Mesenchymal stem cell (in vitro differentiated cells and primary cell): ENCODE measurements around the gene RPUSD4.
"Not testable (repeated sequence)": the region's sequence is repeated elsewhere in the genome, so short reads cannot be mapped to it uniquely, and the experiment has no call there.

ENCODE experiments used
- DNase-seq: peaks from one replicate; pipeline ENCODE4 v3.0.0-alpha.2; 2013
- H2AFZ ChIP-seq: one replicate; pipeline ENCODE4 v1.6.1; 2013; ENCODE audit warnings: low read depth, mild to moderate bottlenecking, control low read depth, inconsistent platforms, low read length, moderate library complexity
- H2AK5ac ChIP-seq: 2 replicates; pipeline ENCODE4 v1.6.1; 2013; ENCODE audit warnings: low read length, moderate library complexity, mild to moderate bottlenecking, inconsistent platforms; ENCODE audit not compliant: severe bottlenecking
- H2BK120ac ChIP-seq: one replicate; pipeline ENCODE4 v1.6.1; 2013; ENCODE audit warnings: low read depth, mild to moderate bottlenecking, inconsistent platforms, low read length, moderate library complexity
- H2BK12ac ChIP-seq, 2 experiments: one replicate each; pipeline ENCODE4 v1.6.1; 2013; ENCODE audit warnings: inconsistent platforms in 2 of 2, low read length in 2 of 2, mild to moderate bottlenecking in 2 of 2, moderate library complexity in 2 of 2, control low read depth in 1 of 2
- H2BK15ac ChIP-seq: one replicate; pipeline ENCODE4 v1.6.1; 2013; ENCODE audit warnings: mild to moderate bottlenecking, low read depth, inconsistent platforms; ENCODE audit not compliant: poor library complexity, severe bottlenecking
- H2BK5ac ChIP-seq: 2 replicates; pipeline ENCODE4 v1.6.1; 2013; ENCODE audit warnings: low read depth, mild to moderate bottlenecking, low read length, control low read depth, inconsistent platforms; ENCODE audit not compliant: poor library complexity, severe bottlenecking
- H3K14ac ChIP-seq, 2 experiments: one replicate each; pipeline ENCODE4 v1.6.1; 2013; ENCODE audit warnings: inconsistent platforms in 2 of 2, low read length in 2 of 2, control low read depth in 1 of 2, mild to moderate bottlenecking in 1 of 2, moderate library complexity in 1 of 2
- H3K18ac ChIP-seq, 2 experiments: one replicate each; pipeline ENCODE4 v1.6.1; 2013; ENCODE audit warnings: inconsistent platforms in 2 of 2, low read length in 2 of 2, control low read depth in 1 of 2, low read depth in 1 of 2, mild to moderate bottlenecking in 1 of 2
- H3K23ac ChIP-seq, 2 experiments: one replicate each; pipeline ENCODE4 v1.6.1; 2013; ENCODE audit warnings: inconsistent platforms in 2 of 2, low read length in 2 of 2, mild to moderate bottlenecking in 2 of 2, moderate library complexity in 2 of 2, control low read depth in 1 of 2
- H3K27ac ChIP-seq: 2 replicates; pipeline ENCODE4 v1.5.1; 2013; ENCODE audit warnings: mild to moderate bottlenecking, moderate library complexity, low read length, control low read depth, inconsistent platforms; ENCODE audit not compliant: poor library complexity, severe bottlenecking
- H3K27me3 ChIP-seq, 2 experiments: 2 replicates each; pipeline versions ENCODE4 v1.6.1 to v1.7.0; 2013; ENCODE audit warnings: low read length in 2 of 2, mild to moderate bottlenecking in 2 of 2, moderate library complexity in 2 of 2, control low read depth in 1 of 2, inconsistent platforms in 1 of 2; ENCODE audit not compliant: control insufficient read depth in 1 of 2, insufficient read depth in 1 of 2
- H3K36me3 ChIP-seq, 2 experiments: 2 replicates each; pipeline versions ENCODE4 v1.6.1 to v1.7.0; 2013; ENCODE audit warnings: low read length in 2 of 2, control low read depth in 1 of 2, inconsistent platforms in 1 of 2, low read depth in 1 of 2, mild to moderate bottlenecking in 1 of 2; ENCODE audit not compliant: insufficient read depth in 2 of 2, control insufficient read depth in 1 of 2
- H3K4ac ChIP-seq, 2 experiments: one replicate each; pipeline ENCODE4 v1.6.1; 2013; ENCODE audit warnings: inconsistent platforms in 2 of 2, low read length in 2 of 2, mild to moderate bottlenecking in 2 of 2, moderate library complexity in 2 of 2, control low read depth in 1 of 2, low read depth in 1 of 2
- H3K4me1 ChIP-seq: 2 replicates; pipeline ENCODE4 v1.6.1; 2013; ENCODE audit warnings: low read depth, low read length, control low read depth; ENCODE audit not compliant: control insufficient read depth, insufficient read depth
- H3K4me2 ChIP-seq: 2 replicates; pipeline ENCODE4 v1.6.1; 2013; ENCODE audit warnings: low read length, mild to moderate bottlenecking, inconsistent platforms; ENCODE audit not compliant: poor library complexity, severe bottlenecking
- H3K4me3 ChIP-seq, 2 experiments: 2 replicates each; pipeline versions ENCODE4 v1.5.1 to v1.7.0; 2013; ENCODE audit warnings: low read length in 2 of 2, mild to moderate bottlenecking in 2 of 2, control low read depth in 1 of 2, low read depth in 1 of 2; ENCODE audit not compliant: insufficient read depth in 1 of 2
- H3K79me1 ChIP-seq: replicated peaks from 2 replicates; pipeline ENCODE4 v1.6.1; 2013; ENCODE audit warnings: mild to moderate bottlenecking, control low read depth, low read length, inconsistent platforms; ENCODE audit not compliant: poor library complexity, severe bottlenecking
- H3K9ac ChIP-seq: 2 replicates; pipeline ENCODE4 v1.7.0; 2013; ENCODE audit warnings: mild to moderate bottlenecking, low read length, moderate library complexity
- H3K9me3 ChIP-seq: 2 replicates; pipeline ENCODE4 v1.7.0; 2013; ENCODE audit warnings: mild to moderate bottlenecking, low read length; ENCODE audit not compliant: control insufficient read depth
- H4K8ac ChIP-seq: one replicate; pipeline ENCODE4 v1.6.1; 2013; ENCODE audit warnings: inconsistent platforms, mild to moderate bottlenecking, low read length, moderate library complexity
- H4K91ac ChIP-seq: one replicate; pipeline ENCODE4 v1.6.1; 2013; ENCODE audit warnings: mild to moderate bottlenecking, low read length, inconsistent platforms
- WGBS: methylation state at CpG from one replicate; pipeline ENCODE4 v1.1.7; 2013; ENCODE audit warnings: mixed read lengths; 5-methylcytosine and 5-hydroxymethylcytosine counted together

Gene RPUSD4

GRCh38 chr11:126255507-126255906 lies 44.1 kb upstream of the RPUSD4 start:
- H3K18ac ChIP-seq, H3K27ac ChIP-seq, H2BK5ac ChIP-seq, H4K8ac ChIP-seq, H2AK5ac ChIP-seq, H3K23ac ChIP-seq, H3K9ac ChIP-seq, H2BK15ac ChIP-seq, H2AFZ ChIP-seq, H2BK12ac ChIP-seq, H3K14ac ChIP-seq, DNase-seq, H3K4me1 ChIP-seq, H2BK120ac ChIP-seq, H3K9me3 ChIP-seq, H3K79me1 ChIP-seq, H3K4me3 ChIP-seq, H3K4me2 ChIP-seq, H3K4ac ChIP-seq, H3K27me3 ChIP-seq, H4K91ac ChIP-seq: not testable (repeated sequence)
- peaks cover 28 to 68% of the 10 kb centered on the region in 2 experiments for H3K36me3 ChIP-seq
- 99% methylated on average over 3 of the region's 5 CpGs for WGBS

- Histone ChIP-seq H2AK5ac (no peak overlapping the region), H3K36me3 (peaks cover 25 to 71% of the 10 kb centered on the region in 2 experiments), H2BK12ac (no peak overlapping the region), H3K14ac (no peak overlapping the region), H3K27ac (no peak overlapping the region), H3K4me3 (no peak overlapping the region), H3K4ac (no peak overlapping the region), H3K23ac (no peak overlapping the region), H3K27me3 (no peaks in the 10 kb centered on the region), H4K91ac (no peak overlapping the region), H3K4me2 (no peak overlapping the region), H2BK120ac (no peak overlapping the region), H3K79me1 (peaks cover 3% of the 10 kb centered on the region), H2BK5ac (no peak overlapping the region), H2BK15ac (no peak overlapping the region), H3K9ac (no peak overlapping the region), H3K4me1 (peaks cover 2% of the 10 kb centered on the region), H4K8ac (no peak overlapping the region), H3K9me3 (no peaks in the 10 kb centered on the region), H3K18ac (no peak overlapping the region), H2AFZ (no peak overlapping the region)
- 100% methylated on average over 1 of the region's 1 CpG for WGBS
- DNase-seq = no peak
These were observed 43.4 kb upstream of the RPUSD4 start for GRCh38 chr11:126254819-126255218.

GRCh38 chr11:126253265-126253664 lies 41.8 kb upstream of the RPUSD4 start:
- Histone ChIP-seq H2AK5ac (no peak overlapping the region), H3K27me3 (no peaks in the 10 kb centered on the region), H2BK15ac (no peak overlapping the region), H3K18ac (no peak overlapping the region), H3K4me2 (no peak overlapping the region), H3K36me3 (peaks cover 28 to 79% of the 10 kb centered on the region in 2 experiments), H3K9me3 (no peaks in the 10 kb centered on the region), H2AFZ (no peak overlapping the region), H3K14ac (no peak overlapping the region), H3K23ac (no peak overlapping the region), H2BK5ac (no peak overlapping the region), H3K9ac (no peak overlapping the region), H4K91ac (no peak overlapping the region), H4K8ac (no peak overlapping the region), H2BK120ac (no peak overlapping the region), H3K79me1 (peaks cover 3% of the 10 kb centered on the region), H2BK12ac (no peak overlapping the region), H3K4me1 (peaks cover 2% of the 10 kb centered on the region), H3K27ac (no peak overlapping the region), H3K4me3 (no peak overlapping the region), H3K4ac (no peak overlapping the region)
- no peak for DNase-seq
- 100% methylated on average over 2 of the region's 4 CpGs for WGBS

- Histone ChIP-seq H2BK12ac (no peak overlapping the region), H2AK5ac (no peak overlapping the region)
These were observed 35.2 kb upstream of the RPUSD4 start for GRCh38 chr11:126246636-126247035.

More at GRCh38 chr11:126246636-126247035, 35.2 kb upstream of the RPUSD4 start:
- Histone ChIP-seq H2BK5ac (no peak overlapping the region), H3K27ac (no peak overlapping the region), H3K4me2 (no peak overlapping the region), H3K18ac (no peak overlapping the region), H3K27me3 (no peaks in the 10 kb centered on the region), H4K8ac (no peak overlapping the region), H4K91ac (no peak overlapping the region), H3K4me3 (no peak overlapping the region), H3K23ac (no peak overlapping the region), H2BK120ac (no peak overlapping the region), H3K36me3 (peaks cover 20 to 59% of the 10 kb centered on the region in 2 experiments), H3K79me1 (peaks cover 14% of the 10 kb centered on the region), H2BK15ac (no peak overlapping the region), H3K14ac (no peak overlapping the region), H3K4ac (no peak overlapping the region), H2AFZ (no peak overlapping the region), H3K9me3 (no peaks in the 10 kb centered on the region), H3K4me1 (no peaks in the 10 kb centered on the region), H3K9ac (no peak overlapping the region)
- peak; percentile 8 for DNase-seq
- WGBS = 100% methylated on average over 2 of the region's 2 CpGs
